ENCODE results near the gene LAD1. TPM values are rescaled to one million over a fixed set of nuclear protein-coding genes. Genes with fewer than 3 reads are reported as not detected.
A peak's percentile ranks its signal among the peaks of the same experiment; 100 is the strongest.

Gene LAD1
- total RNA-seq, 1 donor from 2014 or later, result not detected

GRCh38 chr1:201393076-201393475 lies 6.0 kb downstream of the LAD1 start:
- peak overlapping the region; percentile 43 for H3K27ac Mint-ChIP-seq (ENCODE audit: unreplicated experiment)
- peaks cover 36% of the 10 kb centered on the region for H3K27me3 Mint-ChIP-seq (ENCODE audit: low read depth)
- no peak for DNase-seq (ENCODE audit: low read depth, low spot score)
- no peak overlapping the region for H3K4me3 Mint-ChIP-seq
- no peaks in the 10 kb centered on the region for H3K36me3 Mint-ChIP-seq (ENCODE audit: low read depth)
- H3K9me3 Mint-ChIP-seq, result no peaks in the 10 kb centered on the region
- TF ChIP-seq CTCF (conservative IDR thresholded peaks at IDR 0.05), result no peak
- no peaks in the 10 kb centered on the region for H3K4me1 Mint-ChIP-seq

GRCh38 chr1:201391651-201392511 lies 7.2 kb downstream of the LAD1 start:
- Mint-ChIP-seq H3K27ac (ENCODE audit: unreplicated experiment) (no peak overlapping the region), H3K36me3 (ENCODE audit: low read depth) (no peaks in the 10 kb centered on the region), H3K4me1 (no peaks in the 10 kb centered on the region), H3K27me3 (ENCODE audit: low read depth) (peaks cover 30% of the 10 kb centered on the region), H3K9me3 (no peaks in the 10 kb centered on the region), H3K4me3 (no peak overlapping the region)
- no peak for TF ChIP-seq CTCF (conservative IDR thresholded peaks at IDR 0.05)
- no peak for DNase-seq (ENCODE audit: low read depth, low spot score)

GRCh38 chr1:201391225-201391624 lies 7.9 kb downstream of the LAD1 start:
- H3K27ac Mint-ChIP-seq (ENCODE audit: unreplicated experiment), result no peak overlapping the region
- no peak for TF ChIP-seq CTCF (conservative IDR thresholded peaks at IDR 0.05)
- H3K36me3 Mint-ChIP-seq (ENCODE audit: low read depth), result no peaks in the 10 kb centered on the region
- DNase-seq (ENCODE audit: low read depth, low spot score), result no peak
- no peaks in the 10 kb centered on the region for H3K9me3 Mint-ChIP-seq
- no peaks in the 10 kb centered on the region for H3K4me1 Mint-ChIP-seq
- H3K4me3 Mint-ChIP-seq, result no peak overlapping the region
- H3K27me3 Mint-ChIP-seq (ENCODE audit: low read depth), result peaks cover 24% of the 10 kb centered on the region

GRCh38 chr1:201389051-201389450 lies 10.1 kb downstream of the LAD1 start:
- DNase-seq (ENCODE audit: low read depth, low spot score), result no peak
- H3K27ac Mint-ChIP-seq (ENCODE audit: unreplicated experiment), result no peak overlapping the region
- peaks cover 14% of the 10 kb centered on the region for H3K27me3 Mint-ChIP-seq (ENCODE audit: low read depth)
- H3K4me3 Mint-ChIP-seq, result no peak overlapping the region
- TF ChIP-seq CTCF (conservative IDR thresholded peaks at IDR 0.05), result no peak
- H3K9me3 Mint-ChIP-seq, result no peaks in the 10 kb centered on the region
- no peaks in the 10 kb centered on the region for H3K36me3 Mint-ChIP-seq (ENCODE audit: low read depth)
- no peaks in the 10 kb centered on the region for H3K4me1 Mint-ChIP-seq

- TF ChIP-seq CTCF (conservative IDR thresholded peaks at IDR 0.05), result no peak
- Mint-ChIP-seq H3K4me3 (no peak overlapping the region), H3K36me3 (ENCODE audit: low read depth) (no peaks in the 10 kb centered on the region), H3K9me3 (no peaks in the 10 kb centered on the region), H3K4me1 (no peaks in the 10 kb centered on the region), H3K27ac (ENCODE audit: unreplicated experiment) (no peak overlapping the region), H3K27me3 (ENCODE audit: low read depth) (peaks cover 3% of the 10 kb centered on the region)
- DNase-seq (ENCODE audit: low read depth, low spot score), result no peak
These were observed 12.9 kb downstream of the LAD1 start for GRCh38 chr1:201386208-201386607.
